ENCODE measurements around the gene SCN11A. TPM values are rescaled to one million over a fixed set of nuclear protein-coding genes. Genes with fewer than 3 reads are reported as not detected.

Gene SCN11A
- total and polyA plus RNA-seq, 9 of the 15 experiments (the other 6 are each of a cell fraction or from before 2014, with no cell fraction given), result 0.01 to 0.05 (median 0.04) TPM; not detected in 6

GRCh38 chr3:39099738-39100499 lies 48.2 kb upstream of the SCN11A start:
- intact Hi-C loops (cut with micrococcal nuclease), result loop anchor here (2.0 kb wide), 1 partner anchor 189 kb away; no protein-coding TSS in a partner anchor
- H3K4me2 ChIP-seq (ENCODE audit: insufficient read depth, low read length), result no peak overlapping the region
- H3K27me3 ChIP-seq (ENCODE audit: control insufficient read depth in 2 of 2, insufficient read depth in 2 of 2, low read length in 2 of 2), result no peaks in the 10 kb centered on the region
- 79% methylated on average over 2 of the region's 2 CpGs for WGBS (ENCODE audit: insufficient coverage, low coverage, missing lambda C conversion rate)
- ChIA-PET POLR2A (no interaction called here), CTCF (ENCODE audit: low intra/inter-chr PET ratio) (interaction anchor here (0.9 kb wide), 2 partner anchors 90 to 187 kb away, joined by 3 to 6 read pairs; no protein-coding TSS in a partner anchor)
- no peaks in the 10 kb centered on the region for H3K9me3 ChIP-seq (replicated peaks; ENCODE audit: control insufficient read depth, insufficient read depth, low read depth, low read length)
- H3K4me1 ChIP-seq (replicated peaks in 1 of 2; ENCODE audit: control insufficient read depth in 2 of 2, insufficient read depth in 2 of 2, low read length in 2 of 2), result peaks cover 0 to 20% of the 10 kb centered on the region in 2 experiments; a peak in 2 of 5 replicates
- H3K4me3 ChIP-seq, result no peak overlapping the region
- DNase-seq (ENCODE audit: extremely low read depth in 1 of 4, low spot score in 3 of 4), result no peak
- FAIRE-seq, result no peak
- no peak overlapping the region for H3K9ac ChIP-seq (ENCODE audit: insufficient read depth in 1 of 2, low read depth in 2 of 2, low read length in 2 of 2)
- in situ Hi-C loops (cut with MboI), result no loop called here
- H3K79me2 ChIP-seq (ENCODE audit: control insufficient read depth, insufficient read depth, low read length), result peaks cover 25% of the 10 kb centered on the region
- H3K36me3 ChIP-seq (ENCODE audit: control insufficient read depth, insufficient read depth, low read length), result peaks cover 88% of the 10 kb centered on the region
- no peak overlapping the region for H2AFZ ChIP-seq (ENCODE audit: low read depth, low read length)
- ATAC-seq, result no peak
- peaks cover 17% of the 10 kb centered on the region for H4K20me1 ChIP-seq (replicated peaks; ENCODE audit: control insufficient read depth, insufficient read depth, low read length)
- no TSS peak for BruUV-seq (replicated peaks)
- TF ChIP-seq ZNF124 (CRISPR knock-in tag; IDR thresholded peaks at IDR 0.05) (no peak), POLR2AphosphoS5 (IDR thresholded peaks at IDR 0.05; ENCODE audit: control insufficient read depth, insufficient read depth, low read depth, low read length) (0 out of 2 replicates have a peak, but pooled peaks have one; percentile 4), SUPT5H (IDR thresholded peaks at IDR 0.05) (0 out of 2 replicates have a peak, but pooled peaks have one; percentile 20)
- H3K9me1 ChIP-seq (ENCODE audit: control insufficient read depth, insufficient read depth, low read length), result peaks cover 4% of the 10 kb centered on the region
- no peak overlapping the region for H3K27ac ChIP-seq (ENCODE audit: extremely low read depth, low read depth, low read length)

- 88% methylated on average over 1 of the region's 1 CpG for WGBS (ENCODE audit: insufficient coverage, low coverage, missing lambda C conversion rate)
- no peak overlapping the region for H3K4me2 ChIP-seq (ENCODE audit: insufficient read depth, low read length)
- in situ Hi-C loops (cut with MboI), result no loop called here
- H3K4me3 ChIP-seq, result no peak overlapping the region
- H3K27ac ChIP-seq (ENCODE audit: extremely low read depth, low read depth, low read length), result no peak overlapping the region
- intact Hi-C loops (cut with micrococcal nuclease), result no loop called here
- H3K9ac ChIP-seq (ENCODE audit: insufficient read depth in 1 of 2, low read depth in 2 of 2, low read length in 2 of 2), result no peak overlapping the region
- ChIA-PET POLR2A (no interaction called here), CTCF (ENCODE audit: low intra/inter-chr PET ratio) (no interaction called here)
- no peak for FAIRE-seq
- no peak for DNase-seq (ENCODE audit: extremely low read depth in 1 of 4, low spot score in 3 of 4)
- no peak overlapping the region for H2AFZ ChIP-seq (ENCODE audit: low read depth, low read length)
- H3K79me2 ChIP-seq (ENCODE audit: control insufficient read depth, insufficient read depth, low read length), result peaks cover 19% of the 10 kb centered on the region
- no TSS peak for BruUV-seq (replicated peaks)
- peaks cover 0 to 13% of the 10 kb centered on the region in 2 experiments; a peak in 2 of 5 replicates for H3K4me1 ChIP-seq (replicated peaks in 1 of 2; ENCODE audit: control insufficient read depth in 2 of 2, insufficient read depth in 2 of 2, low read length in 2 of 2)
- peaks cover 17% of the 10 kb centered on the region for H4K20me1 ChIP-seq (replicated peaks; ENCODE audit: control insufficient read depth, insufficient read depth, low read length)
- H3K9me3 ChIP-seq (replicated peaks; ENCODE audit: control insufficient read depth, insufficient read depth, low read depth, low read length), result no peaks in the 10 kb centered on the region
- no peak for TF ChIP-seq ZNF175 (CRISPR knock-in tag; IDR thresholded peaks at IDR 0.05; ENCODE audit: low read depth)
- no peak for TF ChIP-seq NFRKB (IDR thresholded peaks at IDR 0.05; ENCODE audit: low read depth)
- TF ChIP-seq PPARD (CRISPR knock-in tag; IDR thresholded peaks at IDR 0.05), result no peak
- no peak for TF ChIP-seq MTA3 (IDR thresholded peaks at IDR 0.05; ENCODE audit: borderline replicate concordance)
- no peak for TF ChIP-seq SMARCA5 (IDR thresholded peaks at IDR 0.05)
- TF ChIP-seq TRIM28 (IDR thresholded peaks at IDR 0.05), result no peak
- no peak for TF ChIP-seq ZFP1 (CRISPR knock-in tag; IDR thresholded peaks at IDR 0.05)
- H3K36me3 ChIP-seq (ENCODE audit: control insufficient read depth, insufficient read depth, low read length), result peaks cover 94% of the 10 kb centered on the region
- no peaks in the 10 kb centered on the region for H3K27me3 ChIP-seq (ENCODE audit: control insufficient read depth in 2 of 2, insufficient read depth in 2 of 2, low read length in 2 of 2)
- no peak for ATAC-seq
- peaks cover 4% of the 10 kb centered on the region for H3K9me1 ChIP-seq (ENCODE audit: control insufficient read depth, insufficient read depth, low read length)
These were observed 47.5 kb upstream of the SCN11A start for GRCh38 chr3:39099242-39099641.
